Choroid plexus epithelial cell (primary cell): Measurements from ENCODE around the gene NFIC.

ENCODE experiments used
- DNase-seq: peaks from one replicate; pipeline ENCODE4 v3.0.0-alpha.2; 2010; ENCODE audit warnings: low read depth
- H3K4me3 ChIP-seq: 2 replicates; pipeline ENCODE4 v1.5.1; 2011; ENCODE audit warnings: low read depth, mild to moderate bottlenecking, control low read depth, low read length, moderate library complexity
- CTCF ChIP-seq: conservative IDR thresholded peaks from 2 replicates; pipeline ENCODE4 v1.5.1; 2011; ENCODE audit warnings: low read depth, mild to moderate bottlenecking, control low read depth, inconsistent platforms, low read length, moderate library complexity

Gene NFIC

GRCh38 chr19:3455393-3455955 lies 89.1 kb downstream of the NFIC start:
- no peak overlapping the region for H3K4me3 ChIP-seq
- DNase-seq, result no peak
- TF ChIP-seq CTCF, result no peak

GRCh38 chr19:3455960-3456601 lies 89.7 kb downstream of the NFIC start:
- no peak overlapping the region for H3K4me3 ChIP-seq
- no peak for TF ChIP-seq CTCF
- no peak for DNase-seq

- H3K4me3 ChIP-seq, result no peak overlapping the region
- no peak for DNase-seq
- TF ChIP-seq CTCF, result no peak
These were observed 90.6 kb downstream of the NFIC start for GRCh38 chr19:3456925-3457527.

GRCh38 chr19:3457528-3458228 lies 91.3 kb downstream of the NFIC start:
- DNase-seq, result no peak
- no peak overlapping the region for H3K4me3 ChIP-seq
- no peak for TF ChIP-seq CTCF

GRCh38 chr19:3458229-3459088 lies 92.1 kb downstream of the NFIC start:
- peak; percentile 72 for DNase-seq
- H3K4me3 ChIP-seq, result no peak overlapping the region
- no peak for TF ChIP-seq CTCF

- H3K4me3 ChIP-seq, result no peak overlapping the region
- TF ChIP-seq CTCF, result no peak
- DNase-seq, result peak; percentile 97
These were observed 92.9 kb downstream of the NFIC start for GRCh38 chr19:3459089-3459881.
